GM21360 (cell line): Measurements from ENCODE around the gene DRD2.

Experiments
- ATAC-seq: cut with Tn5 transposase; IDR thresholded peaks from one replicate; pipeline ENCODE4 v1.9.1; 2021; ENCODE audit warnings: mild to moderate bottlenecking, moderate library complexity; ENCODE audit not compliant: unreplicated experiment

DRD2 gene

GRCh38 chr11:113487622-113488021 is 12.4 kb upstream of the DRD2 start:
- ATAC-seq: no peak

DNA sequence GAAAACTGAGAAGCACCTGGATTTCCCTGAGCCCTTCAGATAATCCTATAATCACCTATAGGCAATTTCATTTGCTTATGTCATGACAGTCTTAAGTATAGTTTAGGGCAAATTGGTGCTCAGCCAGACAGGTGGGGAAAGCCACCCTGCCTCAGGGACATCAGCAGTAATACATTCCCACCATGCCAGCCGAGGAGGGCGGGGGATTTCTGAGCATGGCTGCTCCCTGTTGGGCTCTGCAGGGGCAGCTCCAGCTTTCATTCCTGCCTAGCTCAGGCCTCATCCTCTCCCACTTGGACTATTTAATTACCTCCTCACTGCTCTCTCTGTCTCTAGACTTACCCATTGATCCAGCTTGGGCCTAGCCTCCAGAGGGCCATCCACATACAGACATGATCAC is 9.0 kb upstream of the DRD2 start:
- ATAC-seq: no peak

GRCh38 chr11:113481672-113482071 is 6.5 kb upstream of the DRD2 start:
- no peak for ATAC-seq

GRCh38 chr11:113481226-113481625 is 6.0 kb upstream of the DRD2 start:
- ATAC-seq: no peak

DNA sequence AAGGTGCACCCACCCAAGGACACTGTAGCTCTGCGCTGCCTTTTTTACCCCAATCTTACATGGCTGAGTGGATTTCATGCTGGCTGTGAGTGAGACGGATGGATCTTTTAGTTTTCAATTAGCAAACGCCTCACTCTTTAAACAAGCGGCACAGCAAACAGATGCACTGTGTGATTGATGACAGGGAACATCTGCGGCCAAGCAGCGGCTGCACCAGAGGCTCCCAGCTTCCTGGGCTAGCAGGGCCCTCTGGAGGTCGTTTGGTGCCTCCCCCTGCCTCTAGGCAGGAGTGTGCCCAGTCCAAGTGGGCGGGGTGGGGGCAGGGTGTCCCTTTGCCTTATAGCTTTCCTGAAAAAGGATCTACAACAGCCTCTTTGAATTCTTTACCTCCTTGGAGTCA is 2.1 kb upstream of the DRD2 start:
- ATAC-seq: no peak

DNA sequence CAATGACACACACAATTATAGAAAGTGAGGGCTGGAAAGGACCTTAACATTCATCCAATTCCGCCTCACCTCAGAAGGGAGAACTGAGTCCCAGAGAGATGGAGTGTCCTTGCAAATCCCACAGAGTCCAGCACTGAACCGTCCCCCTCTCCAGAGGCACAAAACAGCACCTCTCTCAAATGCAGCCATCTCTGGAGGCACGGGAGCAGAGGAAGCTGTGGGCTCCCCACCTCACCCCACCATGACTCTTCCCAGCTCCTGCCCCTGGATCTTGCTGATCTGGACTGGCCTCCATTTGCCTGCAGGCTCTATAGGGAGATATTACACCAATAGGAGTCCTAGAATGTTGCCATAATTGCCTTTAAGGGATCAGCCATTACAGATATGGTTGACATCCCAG is 1.4 kb upstream of the DRD2 start:
- no peak for ATAC-seq

- ATAC-seq: no peak
These were observed 637 bp downstream of the DRD2 start for GRCh38 chr11:113474362-113475159.

GRCh38 chr11:113473983-113474361 is 1.2 kb downstream of the DRD2 start:
- ATAC-seq: no peak

- ATAC-seq: no peak
These were observed 2.7 kb downstream of the DRD2 start for GRCh38 chr11:113472471-113472870.

DNA sequence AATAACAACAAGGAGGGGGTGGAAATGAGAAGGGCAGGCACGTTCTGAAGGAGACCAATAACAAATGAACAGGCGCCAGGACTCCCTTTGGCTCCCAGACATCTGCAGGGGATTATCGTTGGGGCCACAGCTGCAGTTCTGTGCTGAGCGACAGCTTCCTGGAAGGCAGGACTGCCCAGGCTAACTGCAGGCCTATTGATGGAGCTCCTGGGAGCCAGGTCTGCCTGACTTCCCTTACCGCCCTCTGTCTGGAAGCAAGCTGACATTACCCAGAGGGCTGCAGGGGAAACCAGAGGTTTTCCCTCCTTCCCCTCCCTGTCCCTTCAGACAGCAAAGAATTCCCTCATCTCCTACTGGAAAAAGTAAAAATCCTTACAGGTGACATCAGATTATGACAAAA is 5.0 kb downstream of the DRD2 start:
- ATAC-seq: no peak

- ATAC-seq: no peak
These were observed 6.4 kb downstream of the DRD2 start for GRCh38 chr11:113468726-113469345.

DNA sequence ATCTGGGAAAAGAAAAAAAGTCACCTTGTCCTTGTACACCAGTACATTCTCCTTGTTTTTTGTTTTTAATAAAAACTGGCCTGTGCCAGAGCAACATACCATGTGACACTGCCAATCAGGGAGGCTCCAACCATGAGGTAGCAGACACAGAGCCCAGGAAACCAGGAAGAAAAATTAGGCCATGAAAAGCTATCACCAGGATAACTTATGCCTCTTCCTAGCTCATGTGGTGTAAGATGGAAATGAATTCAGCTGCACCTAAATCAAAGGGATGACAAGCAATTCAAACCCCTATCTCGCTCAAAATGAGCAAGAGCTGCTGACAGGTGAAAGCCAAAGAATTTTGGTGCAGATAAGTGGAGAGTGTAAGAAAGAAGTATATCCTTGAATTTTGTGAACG is 7.7 kb downstream of the DRD2 start:
- no peak for ATAC-seq

DNA sequence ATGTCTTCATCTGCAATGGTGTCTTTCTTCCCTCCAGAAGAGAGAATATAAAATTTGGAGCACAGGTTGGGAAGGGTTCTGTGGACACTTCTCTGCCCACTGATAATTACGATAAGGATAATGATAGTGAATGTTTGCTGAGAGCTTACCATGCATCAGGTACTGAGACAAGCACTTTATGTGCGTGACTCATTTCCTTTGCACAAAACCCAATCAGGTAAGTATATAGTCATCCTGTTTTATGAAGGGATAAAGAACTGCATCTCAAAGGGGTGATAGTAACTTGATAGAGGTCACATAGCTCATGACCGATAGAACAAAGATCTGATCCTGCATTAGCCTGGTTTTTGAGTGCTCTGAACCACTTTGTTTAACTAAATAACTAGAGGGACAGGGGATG is 9.4 kb downstream of the DRD2 start:
- no peak for ATAC-seq

DNA sequence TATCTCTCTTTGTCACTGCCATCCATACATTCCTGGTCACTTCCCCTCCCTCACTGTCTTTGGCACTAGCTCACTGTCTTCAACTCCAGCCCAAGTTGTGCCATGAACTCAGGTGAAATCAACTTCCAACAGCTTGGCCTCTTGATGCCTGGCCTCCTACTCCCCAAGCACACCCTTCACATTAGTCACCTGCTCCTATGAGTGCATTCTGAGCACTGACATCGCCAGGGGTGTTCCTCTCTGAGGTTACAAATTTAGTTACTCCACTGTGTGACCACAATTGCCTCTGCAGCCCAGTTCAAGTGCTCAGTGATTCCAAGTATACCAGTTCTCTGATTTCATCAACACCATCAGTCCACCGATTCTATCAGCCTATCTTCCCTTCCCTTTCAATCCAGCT is 10.8 kb downstream of the DRD2 start:
- ATAC-seq: no peak

DNA sequence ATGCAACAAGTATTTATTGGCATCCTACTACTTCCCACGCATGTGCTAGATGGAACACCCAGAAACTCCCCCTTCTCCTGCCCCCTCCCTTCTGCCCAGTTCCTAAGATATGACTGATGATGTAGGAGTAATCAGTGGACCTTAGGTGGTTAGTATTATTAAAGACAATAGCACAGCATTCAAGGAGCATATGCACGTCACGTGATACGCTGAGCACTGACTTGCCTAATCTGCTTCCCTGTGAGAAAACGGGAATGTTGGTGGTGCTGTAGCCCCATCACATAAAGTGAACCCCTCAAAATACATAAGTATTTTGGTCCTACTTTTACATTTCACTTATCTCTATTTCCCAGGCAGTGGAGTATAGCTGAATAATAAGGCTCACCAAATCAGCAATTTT is 12.4 kb downstream of the DRD2 start:
- ATAC-seq: no peak

GRCh38 chr11:113461639-113462038 is 13.6 kb downstream of the DRD2 start:
- ATAC-seq: no peak

GRCh38 chr11:113460469-113460868 is 14.7 kb downstream of the DRD2 start:
- ATAC-seq: no peak

DNA sequence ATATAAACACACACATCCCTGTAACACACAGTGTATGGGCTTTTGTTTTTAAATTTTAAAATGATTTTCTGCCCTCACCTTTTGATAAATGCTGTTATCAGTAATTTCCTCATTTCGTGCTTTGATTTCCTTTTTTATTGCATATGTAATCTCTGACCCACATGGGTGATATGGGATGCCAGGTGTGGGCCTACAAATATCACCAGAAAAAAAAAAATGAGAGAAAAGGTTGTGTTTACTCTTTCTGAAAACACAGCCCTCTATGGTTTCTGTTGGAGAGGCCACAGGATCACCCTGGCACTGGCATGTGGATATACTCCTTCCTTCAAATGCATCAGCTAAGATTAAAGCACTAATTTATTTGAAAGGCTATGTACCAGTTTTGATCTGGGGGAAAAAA is 17.0 kb downstream of the DRD2 start:
- ATAC-seq: no peak

DNA sequence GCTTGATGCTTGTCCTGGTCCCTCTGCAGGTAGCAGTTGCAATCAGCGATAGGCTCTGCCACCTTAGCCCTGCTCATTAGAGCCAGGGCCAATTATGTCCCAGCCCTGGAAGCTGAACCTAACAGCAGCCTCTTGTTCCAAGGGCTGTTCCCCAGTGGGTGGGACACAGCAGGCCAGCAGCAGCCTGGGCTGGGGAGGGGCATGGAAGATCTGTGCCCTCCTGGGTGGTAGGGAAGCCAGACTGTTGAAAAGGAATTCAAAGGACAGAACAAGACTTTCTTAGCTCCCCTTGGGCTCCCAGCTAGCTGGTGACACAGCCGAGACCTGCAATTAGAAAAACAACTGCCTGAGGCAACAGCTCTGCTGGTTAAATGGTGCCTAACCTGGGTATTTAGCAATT is 17.4 kb downstream of the DRD2 start:
- ATAC-seq: no peak

- ATAC-seq: no peak
These were observed 20.7 kb downstream of the DRD2 start for GRCh38 chr11:113454455-113454854.

- no peak for ATAC-seq
These were observed 25.5 kb downstream of the DRD2 start for GRCh38 chr11:113449743-113450142.

- no peak for ATAC-seq
These were observed 26.9 kb downstream of the DRD2 start for GRCh38 chr11:113448316-113448677.
